Measurements from ENCODE around the gene FBXL22.
"Not testable (repeated sequence)": the region's sequence is repeated elsewhere in the genome, so short reads cannot be mapped to it uniquely, and the experiment has no call there.

The FBXL22 gene

DNA sequence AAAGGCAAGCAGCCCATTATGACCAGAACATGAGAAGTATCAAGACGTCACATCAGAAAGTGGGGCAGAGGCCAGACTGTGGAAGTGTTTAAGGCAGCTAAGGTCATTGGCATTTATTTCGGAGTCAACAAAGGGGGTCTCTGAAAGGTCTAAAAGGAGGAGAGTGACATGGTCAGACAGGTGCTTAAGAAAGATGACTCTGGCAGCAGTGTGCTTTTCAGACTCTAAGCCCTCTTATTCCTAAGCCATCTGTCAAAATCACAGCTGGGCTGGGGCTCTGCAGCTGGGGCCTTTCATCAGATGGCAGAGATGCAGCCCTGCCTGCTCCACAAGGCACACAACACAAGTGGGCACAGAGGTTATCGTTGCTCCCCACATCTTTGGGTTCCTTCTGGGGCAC, 14.0 kb downstream of the FBXL22 start:
- DNase-seq (ENCODE audit: low read depth in 2 of 2): no peak

DNA sequence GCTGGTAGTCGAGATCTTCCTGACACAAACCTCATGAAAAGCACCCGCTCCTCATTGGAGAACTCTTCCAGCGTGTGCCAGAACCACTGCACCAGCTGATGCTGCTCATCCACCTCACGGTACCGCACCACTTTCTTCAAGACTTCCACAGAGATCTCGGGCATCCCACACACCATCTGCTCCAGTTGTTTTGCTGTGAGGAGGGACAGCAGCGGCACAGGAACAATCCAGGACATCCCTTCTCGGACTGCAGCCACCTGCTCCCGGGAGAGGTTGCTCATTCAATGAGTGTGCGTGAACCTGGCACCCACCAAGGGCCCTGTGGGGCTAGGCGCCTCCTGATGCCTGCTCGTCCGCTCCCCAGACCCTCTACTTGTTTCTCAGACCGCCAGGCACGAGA, 15.1 kb downstream of the FBXL22 start:
- DNase-seq (ENCODE audit: low read depth in 2 of 2): no peak

GRCh38 chr15:63615935-63616334, 18.7 kb downstream of the FBXL22 start:
- no peak for DNase-seq (ENCODE audit: low read depth in 2 of 2)

DNA sequence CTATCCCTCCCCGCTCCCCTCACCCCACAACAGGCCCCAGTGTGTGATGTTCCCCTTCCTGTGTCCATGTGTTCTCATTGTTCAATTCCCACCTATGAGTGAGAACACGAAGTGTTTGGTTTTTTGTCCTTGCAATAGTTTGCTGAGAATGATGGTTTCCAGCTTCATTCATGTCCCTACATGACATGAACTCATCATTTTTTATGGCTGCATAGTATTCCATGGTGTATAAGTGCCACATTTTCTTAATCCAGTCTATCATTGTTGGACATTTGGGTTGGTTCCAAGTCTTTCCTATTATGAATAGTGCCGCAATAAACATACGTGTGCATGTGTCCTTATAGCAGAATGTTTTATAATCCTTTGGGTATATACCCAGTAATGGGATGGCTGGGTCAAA, 20.0 kb downstream of the FBXL22 start:
- DNase-seq (ENCODE audit: low read depth in 2 of 2): not testable (repeated sequence)

GRCh38 chr15:63617627-63618026, 20.4 kb downstream of the FBXL22 start:
- DNase-seq (ENCODE audit: low read depth in 2 of 2): not testable (repeated sequence)

- DNase-seq (ENCODE audit: low read depth in 2 of 2): not testable (repeated sequence)
Measured at GRCh38 chr15:63620760-63621159, 23.6 kb downstream of the FBXL22 start.

DNA sequence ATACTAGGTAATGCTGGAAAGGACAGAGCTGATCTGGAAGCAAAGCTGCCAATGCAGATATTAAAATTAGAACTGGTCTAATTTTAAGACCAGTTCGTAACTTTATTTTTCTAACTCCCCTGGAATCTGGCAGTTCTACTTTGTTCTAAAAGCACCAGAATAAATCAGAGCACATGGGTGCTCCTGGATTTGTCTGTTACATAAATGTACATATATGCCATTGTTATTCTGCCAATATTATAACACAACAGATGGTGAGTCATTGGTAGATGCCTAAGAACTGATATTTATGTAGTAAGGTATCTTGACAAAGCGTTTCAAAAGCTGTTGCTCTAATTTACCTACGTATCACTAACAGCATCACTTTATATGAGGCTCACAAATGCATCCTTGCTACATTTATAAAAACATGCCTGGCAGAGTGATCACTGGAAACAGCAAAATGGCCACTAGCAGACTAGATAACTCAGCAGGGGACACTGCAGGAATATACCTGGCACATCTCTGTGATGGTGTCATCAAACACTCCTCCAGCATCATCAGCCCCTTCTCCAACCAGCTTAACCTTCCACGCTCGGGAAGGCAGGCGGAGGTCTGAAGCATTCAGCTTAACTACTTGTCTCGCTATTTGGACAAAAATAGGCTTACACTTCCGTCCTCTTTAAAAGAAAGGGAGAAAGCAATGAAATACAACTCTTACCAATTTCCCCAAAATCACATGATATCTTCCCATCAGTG, 26.2 kb downstream of the FBXL22 start:
- DNase-seq (ENCODE audit: low read depth in 2 of 2): no peak

DNA sequence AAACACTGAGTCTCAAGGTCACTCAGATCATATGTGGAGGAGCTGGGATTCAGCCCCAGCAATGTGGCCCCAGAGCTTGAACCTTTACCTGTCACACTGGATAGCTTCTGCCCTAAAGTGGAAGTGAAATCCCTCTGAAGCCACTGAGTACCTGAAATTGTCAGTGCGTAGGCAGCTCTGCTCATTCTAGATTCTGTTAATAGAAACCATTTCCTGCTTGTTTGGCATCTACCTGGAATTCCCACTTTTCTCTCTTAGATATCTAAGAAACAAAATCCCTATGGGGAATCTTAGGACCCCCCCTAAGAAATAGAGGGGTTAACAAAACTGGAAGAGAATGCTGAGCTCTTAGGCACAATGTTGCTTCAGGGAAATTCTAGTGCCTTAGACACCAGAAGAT, 29.8 kb downstream of the FBXL22 start:
- DNase-seq (ENCODE audit: low read depth in 2 of 2): no peak

- no peak for DNase-seq (ENCODE audit: low read depth in 2 of 2)
Measured at GRCh38 chr15:63628123-63628822, 31.1 kb downstream of the FBXL22 start.

GRCh38 chr15:63630036-63630751, 33.0 kb downstream of the FBXL22 start:
- DNase-seq (ENCODE audit: low read depth in 2 of 2): no peak

DNA sequence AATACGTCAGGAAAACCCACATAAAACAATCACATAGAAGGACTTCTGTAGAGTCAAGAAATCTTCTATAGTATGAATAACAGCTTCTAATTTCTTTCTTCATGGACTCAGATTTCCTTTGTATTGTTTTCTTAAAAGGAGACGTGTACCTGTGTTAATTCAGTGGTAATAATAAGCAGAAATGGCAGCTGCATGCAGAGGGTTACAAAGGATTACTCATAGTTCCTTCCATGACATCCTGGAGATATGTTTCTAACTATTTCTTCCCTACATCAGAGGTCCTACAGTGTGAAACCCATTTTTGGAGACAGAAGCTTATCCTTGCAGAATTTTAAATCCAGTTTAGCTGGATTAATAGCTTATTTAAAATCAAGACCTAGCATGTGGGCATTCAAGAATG, 36.1 kb downstream of the FBXL22 start:
- no peak for DNase-seq (ENCODE audit: low read depth in 2 of 2)

GRCh38 chr15:63634154-63634553, 37.0 kb downstream of the FBXL22 start:
- no peak for DNase-seq (ENCODE audit: low read depth in 2 of 2)

DNA sequence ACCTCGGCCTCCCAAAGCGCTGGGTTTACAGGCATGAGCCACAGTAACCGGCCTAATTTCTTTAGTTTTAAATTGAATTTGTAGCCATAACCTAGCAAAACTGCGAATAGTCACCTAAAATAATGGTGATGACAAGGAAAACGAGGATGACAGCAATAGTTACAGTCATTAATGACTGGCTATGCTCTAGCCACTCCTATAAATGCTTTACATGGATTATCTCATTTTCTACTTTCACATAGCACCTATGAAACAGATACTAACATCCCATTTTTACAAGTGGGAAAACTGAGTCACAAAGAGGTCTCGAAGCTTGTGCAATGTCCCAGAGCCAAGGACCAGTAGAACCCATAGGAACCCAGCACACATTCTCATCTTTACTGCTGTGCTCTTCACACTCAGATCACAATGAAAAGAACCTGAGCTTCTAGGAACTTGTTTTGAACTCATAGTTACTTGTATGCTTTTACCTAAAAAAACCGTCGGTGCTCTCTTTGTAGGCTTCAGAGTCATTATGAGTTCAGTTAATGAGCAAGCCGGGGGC, 39.4 kb downstream of the FBXL22 start:
- no peak for DNase-seq (ENCODE audit: low read depth in 2 of 2)

DNA sequence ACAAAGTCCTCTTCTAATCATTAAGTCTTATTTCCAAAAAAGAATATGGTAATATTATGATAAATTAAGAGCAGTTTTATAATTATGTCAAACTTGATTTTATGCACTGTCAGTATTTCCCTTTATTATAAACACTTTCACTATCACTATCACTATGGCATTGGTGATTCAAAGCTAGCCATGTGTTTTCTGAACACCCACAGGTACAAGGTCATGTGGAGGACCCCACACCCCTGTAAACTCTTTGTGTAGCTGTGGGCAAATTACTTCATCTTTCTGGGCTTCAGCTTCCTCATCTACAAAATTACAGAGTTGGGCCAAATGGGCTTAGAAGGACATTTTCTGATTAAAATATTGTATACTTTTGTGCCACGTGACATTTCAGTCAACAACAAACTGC, 41.7 kb downstream of the FBXL22 start:
- DNase-seq (ENCODE audit: low read depth in 2 of 2): peak in 1 of 2 donors; percentile 2

- no peak for DNase-seq (ENCODE audit: low read depth in 2 of 2)
Measured at GRCh38 chr15:63640146-63640545, 43.0 kb downstream of the FBXL22 start.

Measured in stimulated activated CD4-positive, alpha-beta T cell treated with anti-CD3 and anti-CD28 coated beads, Interleukin-4, amount 100 ng/mL, for 48 hours (primary cell).